H1 (cell line): ENCODE results near the gene TMEM154. TPM values are rescaled to one million over a fixed set of nuclear protein-coding genes. Genes with fewer than 3 reads are reported as not detected.

ENCODE experiments used
- CTCF ChIA-PET: fragments of 300-600 bp; sonication (Branson Sonifier 250); formaldehyde crosslinking; loops from one replicate; lab custom pipeline; 2021; ENCODE audit not compliant: partially characterized antibody; lab: Charles Lee
- POLR2A ChIA-PET: fragments of 300-600 bp; sonication (Branson Sonifier 250); formaldehyde crosslinking; loops from one replicate; lab custom pipeline; 2021; ENCODE audit warnings: inconsistent platforms; ENCODE audit not compliant: partially characterized antibody; lab: Charles Lee
- DNase-seq, 2 experiments: peaks; one replicate each; pipeline versions ENCODE4 v3.0.0 to v3.0.0-alpha.2; 2010 to 2022; ENCODE audit warnings: low spot score in 2 of 2, low read depth in 1 of 2, mixed read lengths in 1 of 2
- FAIRE-seq: peaks from 2 replicates; lab custom pipeline; 2011; peaks lifted over from hg19 to GRCh38; lab: Jason Lieb, UNC
- H2AFZ ChIP-seq: 2 replicates; pipeline ENCODE4 v1.8.1; 2012; ENCODE audit warnings: low read length, inconsistent platforms
- H2AK5ac ChIP-seq: 2 replicates; pipeline ENCODE4 v1.6.1; 2013; ENCODE audit warnings: low read depth, low read length
- H2BK120ac ChIP-seq: replicated peaks from 2 replicates; pipeline ENCODE3; 2013; ENCODE audit warnings: low read depth, low read length, inconsistent platforms
- H2BK12ac ChIP-seq: 2 replicates; pipeline ENCODE4 v1.6.1; 2013; ENCODE audit warnings: low read depth, low read length
- H2BK15ac ChIP-seq: 2 replicates; pipeline ENCODE4 v1.6.1; 2013; ENCODE audit warnings: low read length
- H2BK20ac ChIP-seq: 2 replicates; pipeline ENCODE4 v1.6.1; 2013; ENCODE audit warnings: low read length
- H2BK5ac ChIP-seq: 2 replicates; pipeline ENCODE4 v1.6.1; 2013; ENCODE audit warnings: low read depth, low read length
- H3K14ac ChIP-seq: 2 replicates; pipeline ENCODE4 v1.6.1; 2013; ENCODE audit warnings: inconsistent platforms; ENCODE audit not compliant: insufficient read length
- H3K18ac ChIP-seq: 2 replicates; pipeline ENCODE4 v1.6.1; 2013; ENCODE audit warnings: low read length; ENCODE audit errors: extremely low read depth
- H3K23ac ChIP-seq: 2 replicates; pipeline ENCODE4 v1.6.1; 2013; ENCODE audit warnings: inconsistent platforms; ENCODE audit not compliant: insufficient read length
- H3K23me2 ChIP-seq: 2 replicates; pipeline ENCODE4 v1.6.1; 2013; ENCODE audit warnings: low read depth, low read length
- H3K27ac ChIP-seq: 2 replicates; pipeline ENCODE4 v1.6.1; 2011; ENCODE audit warnings: low read depth, low read length, inconsistent platforms
- H3K27me3 ChIP-seq, 4 experiments: replicated peaks in 1 of 4; 1 replicate in 1 of 4; 2 replicates in 3 of 4; pipeline versions ENCODE4 v1.6.1 to v1.8.1; 2011 to 2013; ENCODE audit warnings: low read length in 3 of 4, mild to moderate bottlenecking in 3 of 4, inconsistent platforms in 2 of 4, mixed read lengths in 2 of 4, moderate library complexity in 1 of 4; ENCODE audit not compliant: control insufficient read depth in 3 of 4, insufficient read depth in 3 of 4; ENCODE audit errors: extremely low read depth in 1 of 4
- H3K36me3 ChIP-seq, 4 experiments: 2 replicates each; pipeline versions ENCODE4 v1.6.1 to v1.8.1; 2011 to 2013; ENCODE audit warnings: mild to moderate bottlenecking in 4 of 4, low read length in 3 of 4, moderate library complexity in 2 of 4, control low read depth in 1 of 4, inconsistent platforms in 1 of 4; ENCODE audit not compliant: insufficient read depth in 4 of 4, control insufficient read depth in 2 of 4
- H3K4ac ChIP-seq: replicated peaks from 2 replicates; pipeline ENCODE3; 2013; ENCODE audit warnings: low read length, low read depth, mixed read lengths, inconsistent platforms; ENCODE audit not compliant: insufficient read length
- H3K4me1 ChIP-seq, 4 experiments: replicated peaks in 1 of 4; 1 replicate in 1 of 4; 2 replicates in 3 of 4; pipeline versions ENCODE4 v1.6.1 to v1.8.1; 2011 to 2013; ENCODE audit warnings: low read length in 3 of 4, inconsistent platforms in 2 of 4, mixed read lengths in 1 of 4; ENCODE audit not compliant: insufficient read depth in 4 of 4, control insufficient read depth in 3 of 4
- H3K4me2 ChIP-seq, 2 experiments: 2 replicates each; pipeline versions ENCODE4 v1.6.1 to v1.8.1; 2011 to 2013; ENCODE audit warnings: low read depth in 2 of 2, low read length in 2 of 2, control low read depth in 1 of 2, inconsistent platforms in 1 of 2, mild to moderate bottlenecking in 1 of 2; ENCODE audit not compliant: insufficient read depth in 1 of 2
- H3K4me3 ChIP-seq, 4 experiments: fragments of 200-600, 300-600 bp in 1 of 4; sonication (generic), shearing (Covaris generic), sonication (Bioruptor Twin) in 1 of 4; 2 replicates each; pipeline versions ENCODE4 v1.5.1 to v1.8.1; 2011 to 2016; ENCODE audit warnings: low read length in 4 of 4, low read depth in 3 of 4, control low read depth in 2 of 4, inconsistent platforms in 2 of 4, mild to moderate bottlenecking in 2 of 4, mixed read lengths in 1 of 4, moderate library complexity in 1 of 4; ENCODE audit not compliant: insufficient read depth in 2 of 4; ENCODE audit errors: extremely low read depth in 1 of 4
- H3K56ac ChIP-seq: replicated peaks from 2 replicates; pipeline ENCODE3; 2013; ENCODE audit warnings: low read depth, mild to moderate bottlenecking, mixed read lengths, low read length, inconsistent platforms; ENCODE audit not compliant: insufficient read length
- H3K79me1 ChIP-seq: 2 replicates; pipeline ENCODE4 v1.6.1; 2013; ENCODE audit warnings: low read depth, low read length, control low read depth
- H3K79me2 ChIP-seq, 2 experiments: 2 replicates each; pipeline versions ENCODE4 v1.6.1 to v1.8.1; 2012 to 2013; ENCODE audit warnings: low read length in 2 of 2, mild to moderate bottlenecking in 2 of 2, inconsistent platforms in 1 of 2; ENCODE audit not compliant: insufficient read depth in 2 of 2, control insufficient read depth in 1 of 2
- H3K9ac ChIP-seq, 4 experiments: replicated peaks in 1 of 4; 1 replicate in 1 of 4; 2 replicates in 3 of 4; pipeline versions ENCODE4 v1.6.1 to v1.8.1; 2011 to 2013; ENCODE audit warnings: low read depth in 3 of 4, low read length in 3 of 4, control low read depth in 2 of 4, mild to moderate bottlenecking in 2 of 4, moderate library complexity in 2 of 4, inconsistent platforms in 1 of 4; ENCODE audit errors: extremely low read depth in 1 of 4
- H3K9me3 ChIP-seq, 2 experiments: 2 replicates each; pipeline versions ENCODE4 v1.6.1 to v1.8.1; 2012 to 2013; ENCODE audit warnings: mild to moderate bottlenecking in 2 of 2, moderate library complexity in 2 of 2, control low read depth in 1 of 2, inconsistent platforms in 1 of 2, low read depth in 1 of 2, low read length in 1 of 2, mixed read lengths in 1 of 2; ENCODE audit not compliant: insufficient read depth in 2 of 2
- H4K20me1 ChIP-seq, 2 experiments: replicated peaks in 1 of 2; 2 replicates each; pipeline versions ENCODE3 to v1.8.1; 2011 to 2013; ENCODE audit warnings: inconsistent platforms in 2 of 2, low read length in 2 of 2, mild to moderate bottlenecking in 1 of 2; ENCODE audit not compliant: insufficient read depth in 2 of 2, control insufficient read depth in 1 of 2
- H4K5ac ChIP-seq: 2 replicates; pipeline ENCODE4 v1.6.1; 2013; ENCODE audit warnings: low read length, low read depth, mixed read lengths, inconsistent platforms; ENCODE audit not compliant: insufficient read length
- H4K8ac ChIP-seq: 2 replicates; pipeline ENCODE4 v1.8.0; 2013; ENCODE audit warnings: mild to moderate bottlenecking, moderate library complexity, low read length, inconsistent platforms; ENCODE audit not compliant: insufficient read depth; ENCODE audit errors: extremely low read depth
- H4K91ac ChIP-seq: replicated peaks from 2 replicates; pipeline ENCODE3; 2013; ENCODE audit warnings: low read length, mixed read lengths, inconsistent platforms; ENCODE audit not compliant: insufficient read length
- ATF3 ChIP-seq: IDR thresholded peaks from 2 replicates; pipeline ENCODE4 v1.6.1; 2011; ENCODE audit warnings: low read depth, mild to moderate bottlenecking, low read length; ENCODE audit not compliant: insufficient read depth
- CHD1 ChIP-seq: IDR thresholded peaks from 2 replicates; pipeline ENCODE4 v1.6.1; 2012; ENCODE audit warnings: low read depth, low read length, improper control_type of control experiment
- E2F6 ChIP-seq: IDR thresholded peaks from 2 replicates; pipeline ENCODE4 v1.6.1; 2012; ENCODE audit warnings: inconsistent platforms
- EZH2 ChIP-seq: fragments of 200-600 bp; sonication (generic); IDR thresholded peaks from 2 replicates; pipeline ENCODE4 v1.7.1; 2012; ENCODE audit warnings: low read depth, mild to moderate bottlenecking, moderate library complexity, low read length, inconsistent platforms; ENCODE audit not compliant: severe bottlenecking
- HDAC6 ChIP-seq: IDR thresholded peaks from one replicate; pipeline ENCODE4 v1.7.1; 2012; ENCODE audit warnings: low read depth, mild to moderate bottlenecking, inconsistent platforms, low read length, moderate library complexity
- JUN ChIP-seq: IDR thresholded peaks from 2 replicates; pipeline ENCODE4 v1.6.1; 2011; ENCODE audit warnings: low read depth, mild to moderate bottlenecking, improper control_type of control experiment, low read length
- MAFK ChIP-seq: IDR thresholded peaks from 2 replicates; pipeline ENCODE4 v1.6.1; 2012; ENCODE audit warnings: low read depth, mild to moderate bottlenecking, improper control_type of control experiment, low read length
- NANOG ChIP-seq: IDR thresholded peaks from 2 replicates; pipeline ENCODE4 v1.6.1; 2011; ENCODE audit warnings: low read length, low read depth, mild to moderate bottlenecking, inconsistent platforms; ENCODE audit not compliant: insufficient read depth, poor library complexity, severe bottlenecking
- RXRA ChIP-seq: IDR thresholded peaks from 2 replicates; pipeline ENCODE4 v1.6.1; 2011; ENCODE audit warnings: low read depth, mild to moderate bottlenecking, low read length, moderate library complexity; ENCODE audit not compliant: insufficient read depth
- SAP30 ChIP-seq: fragments of 300-600 bp; sonication (generic); IDR thresholded peaks from 2 replicates; pipeline ENCODE4 v1.7.1; 2012; ENCODE audit warnings: low read length, moderate library complexity, mild to moderate bottlenecking, inconsistent platforms; ENCODE audit not compliant: insufficient read depth, insufficient replicate concordance
- SIN3A ChIP-seq, 2 experiments: IDR thresholded peaks in 1 of 2; conservative IDR thresholded peaks in 1 of 2; 2 replicates each; pipeline ENCODE4 v1.6.1; 2011 to 2012; ENCODE audit warnings: low read length in 2 of 2, improper control_type of control experiment in 1 of 2, low read depth in 1 of 2, mild to moderate bottlenecking in 1 of 2
- TAF7 ChIP-seq: optimal IDR thresholded peaks from 2 replicates; pipeline ENCODE3; 2011; ENCODE audit warnings: low read depth, mild to moderate bottlenecking, inconsistent platforms, low read length, moderate library complexity, borderline replicate concordance
- WGBS, 2 experiments: shearing (Covaris generic) in 1 of 2; methylation state at CpG; one replicate each; pipeline versions ENCODE4 v1.1.6 to v1.1.7; 2013 to 2015; ENCODE audit warnings: low lambda C conversion rate in 2 of 2, mixed read lengths in 2 of 2, inconsistent platforms in 1 of 2, low coverage in 1 of 2, missing lambda C conversion rate in 1 of 2; ENCODE audit not compliant: insufficient replicate concordance in 2 of 2, insufficient coverage in 1 of 2, insufficient read length in 1 of 2; ENCODE audit errors: extremely low coverage in 1 of 2, missing lambda C conversion rate in 1 of 2; 5-methylcytosine and 5-hydroxymethylcytosine counted together
- polyA plus RNA-seq, 7 experiments: library from polyadenylated mRNA; depleted of rRNA in 3 of 7; stranded (reverse) in 5 of 7; unstranded in 2 of 7; fragments of >200 nt in 5 of 7; fragments of 200-250 nt in 2 of 7; gene quantifications; 1 replicate in 5 of 7; 2 replicates in 1 of 7; 4 replicates in 1 of 7; pipeline versions ENCODE4 v1.2.1 to v1.2.3, GENCODE V29; 2011 to 2013; ENCODE audit warnings: missing spikeins in 2 of 7, mixed read lengths in 2 of 7
- total RNA-seq: library from RNA; stranded (reverse); fragmentation: NEBNext Ultra II Directional; extraction: Animal tissue kit (Norgen Biotek cat#: 25700); gene quantifications from 2 replicates; pipeline ENCODE4 v1.2.1, GENCODE V29; 2021

The TMEM154 gene
- total and polyA plus RNA-seq, 2 of the 8 experiments (the other 6 are each of a cell fraction or from before 2014, with no cell fraction given): 0.33 to 1.2 TPM

GRCh38 chr4:152728343-152728742 is 48.5 kb upstream of the TMEM154 start:
- H3K23ac ChIP-seq: no peak overlapping the region
- CTCF ChIA-PET: interaction anchor here (1.0 kb wide), 1 partner anchor 84 kb away, joined by 3 read pairs; no protein-coding TSS in a partner anchor
- H3K23me2 ChIP-seq: no peaks in the 10 kb centered on the region
- H3K4me3 ChIP-seq: no peak overlapping the region
- POLR2A ChIA-PET: interaction anchor here (1.0 kb wide), 1 partner anchor 8 kb away, joined by 3 read pairs; no protein-coding TSS in a partner anchor
- no peaks in the 10 kb centered on the region for H3K36me3 ChIP-seq
- 100% methylated on average over 1 of the region's 1 CpG; no CpG with 5 or more reads in 1 of the 2 experiments for WGBS, 2 experiments
- no peak overlapping the region for H3K4me2 ChIP-seq
- H2BK5ac ChIP-seq: no peak overlapping the region
- no peaks in the 10 kb centered on the region for H4K20me1 ChIP-seq
- no peaks in the 10 kb centered on the region; a peak in 1 of 7 replicates for H3K27me3 ChIP-seq
- no peak overlapping the region for H2BK15ac ChIP-seq
- no peak overlapping the region for H2AK5ac ChIP-seq
- H3K79me2 ChIP-seq: no peaks in the 10 kb centered on the region
- no peak overlapping the region for H3K14ac ChIP-seq
- DNase-seq: no peak
- H3K9ac ChIP-seq: no peak overlapping the region
- no peak overlapping the region for H4K5ac ChIP-seq
- no peak overlapping the region; the same call in 1 of the 2 replicates for H3K18ac ChIP-seq
- H3K56ac ChIP-seq: no peak overlapping the region
- no peak overlapping the region for H4K91ac ChIP-seq
- no peak overlapping the region for H3K27ac ChIP-seq
- FAIRE-seq: no peak
- no peaks in the 10 kb centered on the region for H3K9me3 ChIP-seq
- H2AFZ ChIP-seq: no peak overlapping the region
- no peak overlapping the region for H3K4ac ChIP-seq
- no peaks in the 10 kb centered on the region for H3K79me1 ChIP-seq
- H4K8ac ChIP-seq: no peak overlapping the region
- no peak overlapping the region for H2BK20ac ChIP-seq
- H2BK12ac ChIP-seq: no peak overlapping the region
- H2BK120ac ChIP-seq: no peak overlapping the region
- H3K4me1 ChIP-seq: no peaks in the 10 kb centered on the region
- TF ChIP-seq SAP30 (no peak), MAFK (no peak), EZH2 (no peak), RXRA (no peak), SIN3A (conservative IDR thresholded peaks at IDR 0.05 in 1 of 2, IDR thresholded peaks at IDR 0.05 in 1 of 2; ENCODE audit: low read depth in 1 of 2, low read length in 2 of 2) (no peak), TAF7 (no peak), JUN (no peak), NANOG (no peak), HDAC6 (no peak), E2F6 (no peak), ATF3 (no peak), CHD1 (no peak)
